Large intestine (tissue), 3 donors: ENCODE measurements around the gene EEPD1. TPM values are rescaled to one million over a fixed set of nuclear protein-coding genes. Genes with fewer than 3 reads are reported as not detected.

Experiments used
- DNase-seq, 2 donors: peaks; one replicate each; pipeline versions ENCODE4 v3.0.0 to v3.0.0-alpha.2; 2013
- H3K27ac ChIP-seq: one replicate; pipeline ENCODE4 v1.5.1; 2013; ENCODE audit warnings: low read length
- H3K27me3 ChIP-seq: 2 replicates; pipeline ENCODE4 v1.6.1; 2013; ENCODE audit warnings: low read length; ENCODE audit not compliant: control insufficient read depth, insufficient read depth
- H3K36me3 ChIP-seq: 2 replicates; pipeline ENCODE4 v1.6.1; 2013; ENCODE audit warnings: low read length; ENCODE audit not compliant: control insufficient read depth, insufficient read depth
- H3K4me1 ChIP-seq: one replicate; pipeline ENCODE4 v1.6.1; 2013; ENCODE audit warnings: low read length; ENCODE audit not compliant: control insufficient read depth, insufficient read depth
- H3K4me3 ChIP-seq: one replicate; pipeline ENCODE4 v1.5.1; 2013; ENCODE audit warnings: low read length
- H3K9me3 ChIP-seq: one replicate; pipeline ENCODE4 v1.6.1; 2013; ENCODE audit warnings: mild to moderate bottlenecking, low read depth, low read length, moderate library complexity; ENCODE audit not compliant: control insufficient read depth
- WGBS: methylation state at CpG from one replicate; pipeline ENCODE4 v1.1.5; 2013; ENCODE audit warnings: low lambda C conversion rate; ENCODE audit not compliant: insufficient coverage; 5-methylcytosine and 5-hydroxymethylcytosine counted together
- polyA plus RNA-seq: library from polyadenylated mRNA; unstranded; fragments of 120-200 nt; gene quantifications from one replicate; pipeline ENCODE4 v1.2.1, GENCODE V29; 2013

The EEPD1 gene
- polyA plus RNA-seq, 1 donor, result 8.4 TPM

- Histone ChIP-seq H3K9me3 (no peaks in the 10 kb centered on the region), H3K4me3 (no peak overlapping the region), H3K27ac (no peak overlapping the region), H3K36me3 (peaks cover 2% of the 10 kb centered on the region), H3K27me3 (no peaks in the 10 kb centered on the region), H3K4me1 (peaks cover 4% of the 10 kb centered on the region)
- no peak for DNase-seq
- WGBS, result no CpG with 5 or more reads among the region's 3 CpGs
Measured at GRCh38 chr7:36266683-36267082, 113.6 kb downstream of the EEPD1 start.

- no peaks in the 10 kb centered on the region for H3K9me3 ChIP-seq
- H3K27me3 ChIP-seq, result no peaks in the 10 kb centered on the region
- no CpG with 5 or more reads among the region's 2 CpGs for WGBS
- H3K4me1 ChIP-seq, result no peaks in the 10 kb centered on the region
- no peak for DNase-seq
- H3K36me3 ChIP-seq, result peaks cover 2% of the 10 kb centered on the region
- H3K27ac ChIP-seq, result no peak overlapping the region
- H3K4me3 ChIP-seq, result no peak overlapping the region
Measured at GRCh38 chr7:36272211-36272566, 119.1 kb downstream of the EEPD1 start.

- no CpG with 5 or more reads among the region's 15 CpGs for WGBS
- no peaks in the 10 kb centered on the region for H3K9me3 ChIP-seq
- no peak for DNase-seq
- no peak overlapping the region for H3K4me3 ChIP-seq
- no peaks in the 10 kb centered on the region for H3K27me3 ChIP-seq
- H3K36me3 ChIP-seq, result peaks cover 2% of the 10 kb centered on the region
- no peaks in the 10 kb centered on the region for H3K4me1 ChIP-seq
- no peak overlapping the region for H3K27ac ChIP-seq
Measured at GRCh38 chr7:36272567-36273269, 119.7 kb downstream of the EEPD1 start.

- H3K36me3 ChIP-seq, result no peaks in the 10 kb centered on the region
- no peak for DNase-seq
- WGBS, result no CpG with 5 or more reads among the region's 4 CpGs
Measured at GRCh38 chr7:36273836-36274235, 120.8 kb downstream of the EEPD1 start.

GRCh38 chr7:36275735-36276284, 122.8 kb downstream of the EEPD1 start:
- H3K4me3 ChIP-seq, result no peak overlapping the region
- 100% methylated on average over 1 of the region's 8 CpGs for WGBS
- H3K27ac ChIP-seq, result no peak overlapping the region
- H3K36me3 ChIP-seq, result no peaks in the 10 kb centered on the region
- H3K4me1 ChIP-seq, result peaks cover 4% of the 10 kb centered on the region
- no peak for DNase-seq
- H3K9me3 ChIP-seq, result no peaks in the 10 kb centered on the region
- H3K27me3 ChIP-seq, result no peaks in the 10 kb centered on the region

More at GRCh38 chr7:36273836-36274235, 120.8 kb downstream of the EEPD1 start:
- no peak overlapping the region for H3K4me3 ChIP-seq
- no peaks in the 10 kb centered on the region for H3K9me3 ChIP-seq
- peaks cover 4% of the 10 kb centered on the region for H3K4me1 ChIP-seq
- H3K27me3 ChIP-seq, result no peaks in the 10 kb centered on the region
- no peak overlapping the region for H3K27ac ChIP-seq

GRCh38 chr7:36276428-36277248, 123.6 kb downstream of the EEPD1 start:
- WGBS, result 100% methylated on average over 1 of the region's 7 CpGs
- peaks cover 4% of the 10 kb centered on the region for H3K4me1 ChIP-seq
- H3K27ac ChIP-seq, result no peak overlapping the region
- H3K9me3 ChIP-seq, result no peaks in the 10 kb centered on the region
- no peaks in the 10 kb centered on the region for H3K27me3 ChIP-seq
- H3K36me3 ChIP-seq, result no peaks in the 10 kb centered on the region
- H3K4me3 ChIP-seq, result no peak overlapping the region
- DNase-seq, result no peak

- WGBS, result no CpG with 5 or more reads among the region's 6 CpGs
- no peaks in the 10 kb centered on the region for H3K9me3 ChIP-seq
- no peak for DNase-seq
- no peak overlapping the region for H3K27ac ChIP-seq
- H3K4me3 ChIP-seq, result no peak overlapping the region
- H3K27me3 ChIP-seq, result no peaks in the 10 kb centered on the region
- no peaks in the 10 kb centered on the region for H3K36me3 ChIP-seq
- peaks cover 4% of the 10 kb centered on the region for H3K4me1 ChIP-seq
Measured at GRCh38 chr7:36277249-36277542, 124.1 kb downstream of the EEPD1 start.

GRCh38 chr7:36278069-36278619, 125.1 kb downstream of the EEPD1 start:
- Histone ChIP-seq H3K27me3 (no peaks in the 10 kb centered on the region), H3K4me3 (no peak overlapping the region), H3K4me1 (peaks cover 4% of the 10 kb centered on the region), H3K27ac (no peak overlapping the region), H3K9me3 (no peaks in the 10 kb centered on the region), H3K36me3 (no peaks in the 10 kb centered on the region)
- no peak for DNase-seq
- no CpG with 5 or more reads among the region's 7 CpGs for WGBS

GRCh38 chr7:36278620-36279172, 125.6 kb downstream of the EEPD1 start:
- no CpG with 5 or more reads among the region's 7 CpGs for WGBS
- no peak for DNase-seq
- Histone ChIP-seq H3K4me3 (no peak overlapping the region), H3K9me3 (no peaks in the 10 kb centered on the region), H3K4me1 (peaks cover 4% of the 10 kb centered on the region), H3K36me3 (no peaks in the 10 kb centered on the region), H3K27ac (no peak overlapping the region), H3K27me3 (no peaks in the 10 kb centered on the region)

- no CpG with 5 or more reads among the region's 9 CpGs for WGBS
- no peak overlapping the region for H3K4me3 ChIP-seq
- no peak overlapping the region for H3K27ac ChIP-seq
- peaks cover 4% of the 10 kb centered on the region for H3K4me1 ChIP-seq
- DNase-seq, result no peak
- H3K27me3 ChIP-seq, result no peaks in the 10 kb centered on the region
- H3K36me3 ChIP-seq, result no peaks in the 10 kb centered on the region
- no peaks in the 10 kb centered on the region for H3K9me3 ChIP-seq
Measured at GRCh38 chr7:36279200-36279925, 126.3 kb downstream of the EEPD1 start.
